GM23338 (cell line): ENCODE data around the gene ACTL6B. TPM values are rescaled to one million over a fixed set of nuclear protein-coding genes. Genes with fewer than 3 reads are reported as not detected.

Experiments used
- ATAC-seq: fragments of 200-7000 bp; cut with Tn5 transposase; 3 replicates; pipeline ENCODE4 v1.9.1; 2020
- DNase-seq: peaks from one replicate; pipeline ENCODE4 v3.0.0-alpha.2; 2015; ENCODE audit warnings: low spot score
- H2AFZ ChIP-seq: fragments of 200-600 bp; sonication (generic); 2 replicates; pipeline ENCODE4 v1.8.0; 2016; ENCODE audit warnings: antibody characterized with exemption, mild to moderate bottlenecking, moderate library complexity
- H3F3A ChIP-seq: fragments of 200-600 bp; sonication (generic); replicated peaks from 2 replicates; pipeline ENCODE4 v1.8.0; 2017; ENCODE audit warnings: antibody characterized with exemption, mixed run types, low read depth
- H3K27ac ChIP-seq: fragments of 200-600 bp; sonication (generic); 2 replicates; pipeline ENCODE4 v1.6.1; 2016; ENCODE audit warnings: low read depth
- H3K27me3 ChIP-seq: fragments of 200-600 bp; sonication (generic); 2 replicates; pipeline ENCODE4 v1.8.0; 2016; ENCODE audit warnings: mild to moderate bottlenecking, mixed run types, moderate library complexity; ENCODE audit not compliant: insufficient read depth
- H3K36me3 ChIP-seq: fragments of 200-600 bp; sonication (generic); 2 replicates; pipeline ENCODE4 v1.8.0; 2016; ENCODE audit warnings: mild to moderate bottlenecking; ENCODE audit not compliant: insufficient read depth
- H3K4me1 ChIP-seq: fragments of 200-600 bp; sonication (generic); 2 replicates; pipeline ENCODE4 v1.8.0; 2016; ENCODE audit warnings: mild to moderate bottlenecking, moderate library complexity; ENCODE audit not compliant: insufficient read depth
- H3K4me2 ChIP-seq: fragments of 200-600 bp; sonication (generic); 2 replicates; pipeline ENCODE4 v1.7.1; 2017; ENCODE audit warnings: mixed run types
- H3K4me3 ChIP-seq: fragments of 200-600 bp; sonication (generic); 2 replicates; pipeline ENCODE4 v1.6.1; 2016; ENCODE audit warnings: mixed run types
- H3K79me2 ChIP-seq: fragments of 200-600 bp; sonication (generic); replicated peaks from 2 replicates; pipeline ENCODE4 v1.8.0; 2017; ENCODE audit warnings: mild to moderate bottlenecking; ENCODE audit not compliant: insufficient read depth
- H3K9me2 ChIP-seq: fragments of 200-600 bp; sonication (generic); 2 replicates; pipeline ENCODE4 v1.8.0; 2017; ENCODE audit not compliant: insufficient read depth
- H4K20me1 ChIP-seq: fragments of 200-600 bp; sonication (generic); replicated peaks from 2 replicates; pipeline ENCODE4 v1.8.0; 2017; ENCODE audit warnings: mild to moderate bottlenecking; ENCODE audit not compliant: insufficient read depth
- H3K27ac Mint-ChIP-seq: 2 replicates; pipeline ENCODE4 v1.8.0; 2020; ENCODE audit warnings: inconsistent platforms, mild to moderate bottlenecking, moderate library complexity, mixed read lengths
- H3K27me3 Mint-ChIP-seq: 3 replicates; pipeline ENCODE4 v1.8.0; 2022; ENCODE audit warnings: low read depth, mild to moderate bottlenecking, moderate library complexity, mixed read lengths, inconsistent platforms; ENCODE audit not compliant: insufficient read depth, poor library complexity
- H3K36me3 Mint-ChIP-seq: 3 replicates; pipeline ENCODE4 v1.8.0; 2021; ENCODE audit warnings: low read depth, mild to moderate bottlenecking, inconsistent platforms, moderate library complexity, mixed read lengths
- H3K4me1 Mint-ChIP-seq: 3 replicates; pipeline ENCODE4 v1.8.0; 2020; ENCODE audit warnings: mild to moderate bottlenecking, inconsistent platforms, mixed read lengths
- H3K4me3 Mint-ChIP-seq: 3 replicates; pipeline ENCODE4 v1.8.0; 2021; ENCODE audit warnings: moderate library complexity, mild to moderate bottlenecking, inconsistent platforms, mixed read lengths
- H3K9me3 Mint-ChIP-seq: 3 replicates; pipeline ENCODE4 v1.8.0; 2020; ENCODE audit warnings: moderate library complexity, mild to moderate bottlenecking, inconsistent platforms, mixed read lengths
- CREB1 ChIP-seq: fragments of 250-450 bp; sonication (Bioruptor Pico); IDR thresholded peaks from 2 replicates; pipeline ENCODE4 v1.5.0; 2020; ENCODE audit warnings: low read depth, mild to moderate bottlenecking, moderate library complexity
- ETS1 ChIP-seq: IDR thresholded peaks from 2 replicates; pipeline ENCODE4 v1.6.1; 2016; ENCODE audit warnings: antibody characterized with exemption
- EZH2 ChIP-seq: fragments of 200-600 bp; sonication (generic); IDR thresholded peaks from one replicate; pipeline ENCODE4 v1.8.0; 2017; ENCODE audit warnings: antibody characterized with exemption, mild to moderate bottlenecking, low read depth; ENCODE audit not compliant: unreplicated experiment
- EZH2phosphoT487 ChIP-seq: fragments of 200-600 bp; sonication (generic); IDR thresholded peaks from one replicate; pipeline ENCODE4 v1.8.1; 2018; ENCODE audit warnings: antibody characterized with exemption; ENCODE audit not compliant: unreplicated experiment
- JUNB ChIP-seq: IDR thresholded peaks from one replicate; pipeline ENCODE4 v1.6.1; 2016; ENCODE audit warnings: antibody characterized with exemption; ENCODE audit not compliant: unreplicated experiment
- NANOG ChIP-seq: IDR thresholded peaks from 2 replicates; pipeline ENCODE4 v1.6.1; 2016; ENCODE audit warnings: antibody characterized with exemption, borderline replicate concordance
- POLR2AphosphoS5 ChIP-seq: IDR thresholded peaks from 2 replicates; pipeline ENCODE4 v1.6.1; 2016; ENCODE audit warnings: antibody characterized with exemption, low read depth
- STAT1 ChIP-seq: IDR thresholded peaks from one replicate; pipeline ENCODE4 v1.6.1; 2016; ENCODE audit warnings: antibody characterized with exemption; ENCODE audit not compliant: unreplicated experiment
- ZNF114 ChIP-seq: fragments of 250-450 bp; sonication (Bioruptor Pico); IDR thresholded peaks from 2 replicates; pipeline ENCODE4 v1.5.0; 2020; ENCODE audit warnings: mild to moderate bottlenecking, moderate library complexity
- ZNF331 ChIP-seq: fragments of 250-450 bp; sonication (Bioruptor Pico); IDR thresholded peaks from 2 replicates; pipeline ENCODE4 v1.5.0; 2020; ENCODE audit warnings: low read depth, mild to moderate bottlenecking, moderate library complexity
- polyA plus RNA-seq: library from polyadenylated mRNA; unstranded; fragments of >200 nt; fragmentation: Nextera tagmentation; extraction: Ambion mirVana; gene quantifications from 2 replicates; pipeline ENCODE4 v1.2.1, GENCODE V29; 2016
- total RNA-seq: library from RNA; depleted of rRNA; stranded (reverse); fragments of >200 nt; shearing (Covaris generic); gene quantifications from 2 replicates; pipeline ENCODE4 v1.2.3, GENCODE V29; 2014
- TF ChIP-seq, protein P1 (sequence below), 2 experiments: fragments of 200-600 bp in 1 of 2; sonication (generic) in 1 of 2; conservative IDR thresholded peaks; 2 replicates each; pipeline versions ENCODE4 v1.5.1 to v1.6.1; 2016 to 2017; ENCODE audit warnings: antibody characterized with exemption in 2 of 2, low read depth in 2 of 2, mild to moderate bottlenecking in 2 of 2, moderate library complexity in 1 of 2
- TF ChIP-seq, protein P2 (sequence below): IDR thresholded peaks from one replicate; pipeline ENCODE4 v1.6.1; 2018; ENCODE audit warnings: antibody characterized with exemption; ENCODE audit not compliant: unreplicated experiment
- TF ChIP-seq, protein P3 (sequence below): fragments of 250-450 bp; sonication (Bioruptor Pico); IDR thresholded peaks from 2 replicates; pipeline ENCODE4 v1.5.0; 2020; ENCODE audit warnings: mild to moderate bottlenecking, moderate library complexity

Gene ACTL6B
- total and polyA plus RNA-seq, 2 experiments from 2014 or later = 0.69 to 2.5 TPM

GRCh38 chr7:100623951-100624824, 32.1 kb downstream of the ACTL6B start:
- no peak overlapping the region for H3K27ac ChIP-seq
- no peak overlapping the region for H3K4me3 Mint-ChIP-seq
- no peaks in the 10 kb centered on the region for H4K20me1 ChIP-seq
- no peaks in the 10 kb centered on the region for H3K79me2 ChIP-seq
- H3K27me3 Mint-ChIP-seq = peaks cover 25% of the 10 kb centered on the region
- peaks cover 4% of the 10 kb centered on the region; the same call in 1 of the 2 replicates for H3K27me3 ChIP-seq
- no peak for DNase-seq
- H3K9me2 ChIP-seq = no peaks in the 10 kb centered on the region
- H3K4me1 Mint-ChIP-seq = peaks cover 5% of the 10 kb centered on the region; the same call in 2 of the 3 replicates
- H3K36me3 Mint-ChIP-seq = no peaks in the 10 kb centered on the region; the same call in 2 of the 3 replicates
- ATAC-seq = no peak
- H3F3A ChIP-seq = 0 out of 2 replicates have a peak, but pooled peaks cover 2% of the 10 kb centered on the region
- no peaks in the 10 kb centered on the region for H3K36me3 ChIP-seq
- H3K4me2 ChIP-seq = no peak overlapping the region
- H3K4me3 ChIP-seq = no peak overlapping the region
- no peaks in the 10 kb centered on the region; the same call in 2 of the 3 replicates for H3K9me3 Mint-ChIP-seq
- TF ChIP-seq, protein P1, sequence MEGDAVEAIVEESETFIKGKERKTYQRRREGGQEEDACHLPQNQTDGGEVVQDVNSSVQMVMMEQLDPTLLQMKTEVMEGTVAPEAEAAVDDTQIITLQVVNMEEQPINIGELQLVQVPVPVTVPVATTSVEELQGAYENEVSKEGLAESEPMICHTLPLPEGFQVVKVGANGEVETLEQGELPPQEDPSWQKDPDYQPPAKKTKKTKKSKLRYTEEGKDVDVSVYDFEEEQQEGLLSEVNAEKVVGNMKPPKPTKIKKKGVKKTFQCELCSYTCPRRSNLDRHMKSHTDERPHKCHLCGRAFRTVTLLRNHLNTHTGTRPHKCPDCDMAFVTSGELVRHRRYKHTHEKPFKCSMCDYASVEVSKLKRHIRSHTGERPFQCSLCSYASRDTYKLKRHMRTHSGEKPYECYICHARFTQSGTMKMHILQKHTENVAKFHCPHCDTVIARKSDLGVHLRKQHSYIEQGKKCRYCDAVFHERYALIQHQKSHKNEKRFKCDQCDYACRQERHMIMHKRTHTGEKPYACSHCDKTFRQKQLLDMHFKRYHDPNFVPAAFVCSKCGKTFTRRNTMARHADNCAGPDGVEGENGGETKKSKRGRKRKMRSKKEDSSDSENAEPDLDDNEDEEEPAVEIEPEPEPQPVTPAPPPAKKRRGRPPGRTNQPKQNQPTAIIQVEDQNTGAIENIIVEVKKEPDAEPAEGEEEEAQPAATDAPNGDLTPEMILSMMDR (conservative IDR thresholded peaks at IDR 0.05; ENCODE audit: low read depth in 2 of 2) = no peak
- TF ChIP-seq CREB1 (CRISPR knock-in tag) = no peak
- TF ChIP-seq STAT1 = no peak
- TF ChIP-seq ZNF114 (CRISPR knock-in tag) = no peak
- TF ChIP-seq EZH2 = no peak
- TF ChIP-seq ETS1 = no peak
- TF ChIP-seq POLR2AphosphoS5 = no peak
- TF ChIP-seq JUNB = no peak
- no peak for TF ChIP-seq EZH2phosphoT487
- TF ChIP-seq, protein P2, sequence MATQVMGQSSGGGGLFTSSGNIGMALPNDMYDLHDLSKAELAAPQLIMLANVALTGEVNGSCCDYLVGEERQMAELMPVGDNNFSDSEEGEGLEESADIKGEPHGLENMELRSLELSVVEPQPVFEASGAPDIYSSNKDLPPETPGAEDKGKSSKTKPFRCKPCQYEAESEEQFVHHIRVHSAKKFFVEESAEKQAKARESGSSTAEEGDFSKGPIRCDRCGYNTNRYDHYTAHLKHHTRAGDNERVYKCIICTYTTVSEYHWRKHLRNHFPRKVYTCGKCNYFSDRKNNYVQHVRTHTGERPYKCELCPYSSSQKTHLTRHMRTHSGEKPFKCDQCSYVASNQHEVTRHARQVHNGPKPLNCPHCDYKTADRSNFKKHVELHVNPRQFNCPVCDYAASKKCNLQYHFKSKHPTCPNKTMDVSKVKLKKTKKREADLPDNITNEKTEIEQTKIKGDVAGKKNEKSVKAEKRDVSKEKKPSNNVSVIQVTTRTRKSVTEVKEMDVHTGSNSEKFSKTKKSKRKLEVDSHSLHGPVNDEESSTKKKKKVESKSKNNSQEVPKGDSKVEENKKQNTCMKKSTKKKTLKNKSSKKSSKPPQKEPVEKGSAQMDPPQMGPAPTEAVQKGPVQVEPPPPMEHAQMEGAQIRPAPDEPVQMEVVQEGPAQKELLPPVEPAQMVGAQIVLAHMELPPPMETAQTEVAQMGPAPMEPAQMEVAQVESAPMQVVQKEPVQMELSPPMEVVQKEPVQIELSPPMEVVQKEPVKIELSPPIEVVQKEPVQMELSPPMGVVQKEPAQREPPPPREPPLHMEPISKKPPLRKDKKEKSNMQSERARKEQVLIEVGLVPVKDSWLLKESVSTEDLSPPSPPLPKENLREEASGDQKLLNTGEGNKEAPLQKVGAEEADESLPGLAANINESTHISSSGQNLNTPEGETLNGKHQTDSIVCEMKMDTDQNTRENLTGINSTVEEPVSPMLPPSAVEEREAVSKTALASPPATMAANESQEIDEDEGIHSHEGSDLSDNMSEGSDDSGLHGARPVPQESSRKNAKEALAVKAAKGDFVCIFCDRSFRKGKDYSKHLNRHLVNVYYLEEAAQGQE = no peak
- TF ChIP-seq ZNF331 = no peak
- no peak for TF ChIP-seq NANOG
- TF ChIP-seq, protein P3, sequence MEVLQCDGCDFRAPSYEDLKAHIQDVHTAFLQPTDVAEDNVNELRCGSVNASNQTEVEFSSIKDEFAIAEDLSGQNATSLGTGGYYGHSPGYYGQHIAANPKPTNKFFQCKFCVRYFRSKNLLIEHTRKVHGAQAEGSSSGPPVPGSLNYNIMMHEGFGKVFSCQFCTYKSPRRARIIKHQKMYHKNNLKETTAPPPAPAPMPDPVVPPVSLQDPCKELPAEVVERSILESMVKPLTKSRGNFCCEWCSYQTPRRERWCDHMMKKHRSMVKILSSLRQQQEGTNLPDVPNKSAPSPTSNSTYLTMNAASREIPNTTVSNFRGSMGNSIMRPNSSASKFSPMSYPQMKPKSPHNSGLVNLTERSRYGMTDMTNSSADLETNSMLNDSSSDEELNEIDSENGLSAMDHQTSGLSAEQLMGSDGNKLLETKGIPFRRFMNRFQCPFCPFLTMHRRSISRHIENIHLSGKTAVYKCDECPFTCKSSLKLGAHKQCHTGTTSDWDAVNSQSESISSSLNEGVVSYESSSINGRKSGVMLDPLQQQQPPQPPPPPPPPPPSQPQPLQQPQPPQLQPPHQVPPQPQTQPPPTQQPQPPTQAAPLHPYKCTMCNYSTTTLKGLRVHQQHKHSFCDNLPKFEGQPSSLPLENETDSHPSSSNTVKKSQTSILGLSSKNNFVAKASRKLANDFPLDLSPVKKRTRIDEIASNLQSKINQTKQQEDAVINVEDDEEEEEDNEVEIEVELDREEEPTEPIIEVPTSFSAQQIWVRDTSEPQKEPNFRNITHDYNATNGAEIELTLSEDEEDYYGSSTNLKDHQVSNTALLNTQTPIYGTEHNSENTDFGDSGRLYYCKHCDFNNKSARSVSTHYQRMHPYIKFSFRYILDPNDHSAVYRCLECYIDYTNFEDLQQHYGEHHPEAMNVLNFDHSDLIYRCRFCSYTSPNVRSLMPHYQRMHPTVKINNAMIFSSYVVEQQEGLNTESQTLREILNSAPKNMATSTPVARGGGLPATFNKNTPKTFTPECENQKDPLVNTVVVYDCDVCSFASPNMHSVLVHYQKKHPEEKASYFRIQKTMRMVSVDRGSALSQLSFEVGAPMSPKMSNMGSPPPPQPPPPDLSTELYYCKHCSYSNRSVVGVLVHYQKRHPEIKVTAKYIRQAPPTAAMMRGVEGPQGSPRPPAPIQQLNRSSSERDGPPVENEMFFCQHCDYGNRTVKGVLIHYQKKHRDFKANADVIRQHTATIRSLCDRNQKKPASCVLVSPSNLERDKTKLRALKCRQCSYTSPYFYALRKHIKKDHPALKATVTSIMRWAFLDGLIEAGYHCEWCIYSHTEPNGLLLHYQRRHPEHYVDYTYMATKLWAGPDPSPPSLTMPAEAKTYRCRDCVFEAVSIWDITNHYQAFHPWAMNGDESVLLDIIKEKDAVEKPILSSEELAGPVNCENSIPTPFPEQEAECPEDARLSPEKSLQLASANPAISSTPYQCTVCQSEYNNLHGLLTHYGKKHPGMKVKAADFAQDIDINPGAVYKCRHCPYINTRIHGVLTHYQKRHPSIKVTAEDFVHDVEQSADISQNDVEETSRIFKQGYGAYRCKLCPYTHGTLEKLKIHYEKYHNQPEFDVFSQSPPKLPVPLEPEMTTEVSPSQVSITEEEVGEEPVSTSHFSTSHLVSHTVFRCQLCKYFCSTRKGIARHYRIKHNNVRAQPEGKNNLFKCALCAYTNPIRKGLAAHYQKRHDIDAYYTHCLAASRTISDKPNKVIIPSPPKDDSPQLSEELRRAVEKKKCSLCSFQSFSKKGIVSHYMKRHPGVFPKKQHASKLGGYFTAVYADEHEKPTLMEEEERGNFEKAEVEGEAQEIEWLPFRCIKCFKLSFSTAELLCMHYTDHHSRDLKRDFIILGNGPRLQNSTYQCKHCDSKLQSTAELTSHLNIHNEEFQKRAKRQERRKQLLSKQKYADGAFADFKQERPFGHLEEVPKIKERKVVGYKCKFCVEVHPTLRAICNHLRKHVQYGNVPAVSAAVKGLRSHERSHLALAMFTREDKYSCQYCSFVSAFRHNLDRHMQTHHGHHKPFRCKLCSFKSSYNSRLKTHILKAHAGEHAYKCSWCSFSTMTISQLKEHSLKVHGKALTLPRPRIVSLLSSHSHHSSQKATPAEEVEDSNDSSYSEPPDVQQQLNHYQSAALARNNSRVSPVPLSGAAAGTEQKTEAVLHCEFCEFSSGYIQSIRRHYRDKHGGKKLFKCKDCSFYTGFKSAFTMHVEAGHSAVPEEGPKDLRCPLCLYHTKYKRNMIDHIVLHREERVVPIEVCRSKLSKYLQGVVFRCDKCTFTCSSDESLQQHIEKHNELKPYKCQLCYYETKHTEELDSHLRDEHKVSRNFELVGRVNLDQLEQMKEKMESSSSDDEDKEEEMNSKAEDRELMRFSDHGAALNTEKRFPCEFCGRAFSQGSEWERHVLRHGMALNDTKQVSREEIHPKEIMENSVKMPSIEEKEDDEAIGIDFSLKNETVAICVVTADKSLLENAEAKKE (CRISPR knock-in tag) = no peak
- no peak overlapping the region for H2AFZ ChIP-seq
- peaks cover 15% of the 10 kb centered on the region for H3K4me1 ChIP-seq
- H3K27ac Mint-ChIP-seq = no peak overlapping the region
